ENCODE measurements around the gene IGHMBP2.
"Not testable (repeated sequence)": the region's sequence is repeated elsewhere in the genome, so short reads cannot be mapped to it uniquely, and the experiment has no call there.

IGHMBP2 gene

DNA sequence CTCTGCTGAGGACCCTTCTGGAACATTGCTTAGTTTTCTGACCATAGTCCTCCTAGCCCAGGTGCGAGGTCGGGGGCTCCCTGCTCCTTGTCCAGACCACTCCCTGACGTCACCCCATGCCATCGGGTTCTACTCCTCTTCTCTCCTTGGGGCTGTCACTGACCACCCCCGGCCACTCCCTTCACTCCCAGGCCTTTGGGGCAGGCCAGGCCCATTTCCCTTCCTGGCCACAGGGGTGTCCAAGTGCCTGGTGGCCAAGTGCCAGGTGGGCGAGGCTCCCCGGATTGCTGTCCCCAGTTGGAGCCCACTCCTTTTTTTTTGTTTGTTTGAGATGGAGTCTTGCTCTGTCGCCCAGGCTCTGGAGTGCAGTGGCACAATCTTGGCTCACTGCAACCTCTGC lies 57.6 kb downstream of the IGHMBP2 start:
- DNase-seq (ENCODE audit: low spot score), result no peak

DNA sequence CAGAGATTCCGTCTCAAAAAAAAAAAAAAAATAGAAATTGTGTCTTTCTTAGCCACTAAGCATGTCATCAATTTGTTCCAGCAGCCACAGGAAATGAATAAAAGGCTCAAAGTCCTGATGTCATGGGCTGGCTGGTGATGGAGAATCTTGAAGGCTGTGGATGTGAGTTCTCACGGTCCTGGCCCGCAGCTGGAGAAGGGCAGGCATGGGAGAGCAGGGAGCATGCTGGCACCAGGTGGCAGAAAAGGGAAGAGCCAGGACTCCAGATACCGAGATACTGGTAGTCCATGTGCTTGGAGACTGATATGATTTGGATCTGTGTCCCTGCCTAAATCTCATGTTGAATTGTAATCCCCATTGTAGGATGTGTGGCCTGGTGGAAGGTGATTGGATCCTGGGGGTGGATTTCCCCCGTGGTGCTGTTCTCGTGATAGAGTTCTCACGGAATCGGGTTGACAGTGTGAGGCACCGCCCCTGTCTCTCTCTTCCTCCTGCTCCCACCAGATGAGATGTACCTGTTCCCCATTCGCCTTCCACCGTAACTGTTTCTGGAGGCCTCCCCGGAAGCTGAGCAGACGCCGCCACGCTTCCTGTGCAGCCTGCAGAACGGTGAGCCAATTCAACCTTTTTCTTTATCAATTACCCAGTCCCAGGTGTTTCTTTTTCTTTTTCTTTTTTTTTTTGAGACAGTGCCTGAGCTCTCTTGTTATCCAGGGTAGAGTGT lies 59.0 kb downstream of the IGHMBP2 start:
- no peak for DNase-seq (ENCODE audit: low spot score)

DNA sequence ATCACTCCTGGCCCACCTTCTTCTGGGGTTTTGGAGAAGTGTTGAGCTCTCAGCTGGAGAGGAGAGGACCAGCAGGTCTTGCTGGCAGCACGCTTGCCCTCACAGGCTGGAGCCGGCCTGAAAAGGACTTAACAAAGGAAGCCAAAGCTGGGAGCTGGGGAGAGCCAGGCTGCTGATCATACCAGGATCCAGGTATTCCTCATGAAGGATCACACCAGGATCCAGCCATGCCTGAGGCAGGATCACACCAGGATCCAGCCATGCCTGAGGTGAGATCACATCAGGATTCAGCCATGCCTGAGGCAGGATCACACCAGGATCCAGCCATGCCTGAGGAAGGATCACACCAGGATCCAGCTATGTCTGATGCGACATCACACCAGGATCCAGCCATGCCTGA lies 60.1 kb downstream of the IGHMBP2 start:
- DNase-seq (ENCODE audit: low spot score), result no peak

DNA sequence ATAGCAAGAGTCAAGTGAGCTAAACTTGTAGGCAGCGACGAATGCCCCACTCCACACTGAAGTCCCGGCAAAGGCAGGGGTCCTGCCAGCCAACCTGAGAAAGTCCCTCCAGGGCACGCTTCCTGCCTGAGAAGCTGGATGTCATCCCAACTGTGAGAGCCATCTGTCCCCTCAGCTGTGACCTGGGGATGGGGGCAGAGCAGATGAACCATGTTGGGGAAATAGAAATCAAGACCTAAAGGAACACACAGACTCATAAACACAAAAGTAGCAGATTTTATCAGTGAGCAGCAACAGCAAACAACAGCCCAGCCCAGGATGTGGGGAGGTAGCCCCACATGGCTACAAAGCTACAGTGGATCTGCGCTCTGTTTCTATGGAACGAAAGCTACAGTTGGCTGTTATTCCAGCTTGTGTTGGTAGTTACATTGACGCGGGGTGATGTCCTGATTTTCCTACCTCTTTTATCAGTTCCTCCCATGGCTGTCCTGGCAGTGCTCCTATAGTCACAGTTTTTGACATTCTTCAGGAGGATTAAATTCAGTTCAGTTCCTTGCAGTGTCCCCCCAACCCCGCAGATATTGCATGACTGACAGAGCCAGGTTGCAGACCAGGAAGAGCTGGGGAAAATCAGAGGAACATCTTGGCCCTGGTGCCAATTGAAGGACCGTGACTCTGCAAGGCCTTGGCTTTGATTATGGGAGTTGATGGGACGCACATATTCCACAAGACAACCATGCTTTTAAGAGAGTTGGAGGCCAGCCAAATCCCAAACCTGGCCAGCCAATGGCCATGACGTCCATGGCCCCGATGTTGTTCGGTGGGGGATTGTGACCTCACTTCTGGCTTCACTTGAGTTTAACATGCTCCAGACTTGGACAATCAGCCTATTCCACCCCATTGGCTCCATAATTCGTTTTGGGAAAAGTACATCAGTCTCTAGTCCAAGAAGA lies 62.5 kb downstream of the IGHMBP2 start:
- no peak for DNase-seq (ENCODE audit: low spot score)

DNA sequence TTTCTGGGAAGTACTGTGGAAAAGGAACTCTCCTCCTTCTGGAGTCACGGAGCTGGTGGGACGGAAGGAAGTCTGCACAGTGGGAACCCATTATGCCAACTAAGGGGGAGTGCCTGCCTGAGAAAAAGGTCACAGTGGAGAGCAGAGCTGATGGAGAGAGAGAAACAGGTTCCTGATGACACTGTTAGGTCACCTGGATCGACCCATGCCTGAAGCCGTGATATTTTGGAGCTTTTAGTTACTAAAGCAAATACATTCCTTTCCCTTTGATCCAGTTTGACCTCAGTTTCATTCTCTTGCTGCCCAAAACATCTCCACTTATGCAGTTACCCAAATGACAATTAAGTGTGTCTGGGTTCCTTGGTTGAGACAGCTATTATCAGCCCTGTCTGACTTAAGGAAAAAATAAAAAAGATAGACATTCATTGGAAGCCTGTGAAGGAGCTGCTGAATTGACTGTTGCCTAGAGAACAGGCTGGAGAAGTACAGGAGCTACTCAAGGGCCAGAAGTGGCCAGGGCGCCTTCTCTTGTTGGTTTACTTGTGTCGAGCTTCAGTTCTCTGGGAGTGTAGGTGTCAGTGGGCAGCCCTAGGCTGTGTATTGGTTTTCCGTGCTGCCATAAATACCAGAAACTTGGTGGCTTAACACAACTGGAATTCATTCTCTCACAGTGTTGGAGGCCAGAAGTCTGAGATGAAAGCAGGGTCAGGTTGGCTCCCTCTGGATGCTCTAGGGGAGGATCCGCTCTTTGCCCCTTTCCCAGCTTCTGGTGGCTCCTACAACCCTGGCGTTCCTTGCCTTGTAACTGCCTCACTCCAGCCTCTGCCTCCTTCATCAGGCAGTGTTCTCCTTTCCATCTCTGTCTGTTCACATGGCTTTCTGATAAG lies 63.4 kb downstream of the IGHMBP2 start:
- DNase-seq (ENCODE audit: low spot score), result no peak

DNA sequence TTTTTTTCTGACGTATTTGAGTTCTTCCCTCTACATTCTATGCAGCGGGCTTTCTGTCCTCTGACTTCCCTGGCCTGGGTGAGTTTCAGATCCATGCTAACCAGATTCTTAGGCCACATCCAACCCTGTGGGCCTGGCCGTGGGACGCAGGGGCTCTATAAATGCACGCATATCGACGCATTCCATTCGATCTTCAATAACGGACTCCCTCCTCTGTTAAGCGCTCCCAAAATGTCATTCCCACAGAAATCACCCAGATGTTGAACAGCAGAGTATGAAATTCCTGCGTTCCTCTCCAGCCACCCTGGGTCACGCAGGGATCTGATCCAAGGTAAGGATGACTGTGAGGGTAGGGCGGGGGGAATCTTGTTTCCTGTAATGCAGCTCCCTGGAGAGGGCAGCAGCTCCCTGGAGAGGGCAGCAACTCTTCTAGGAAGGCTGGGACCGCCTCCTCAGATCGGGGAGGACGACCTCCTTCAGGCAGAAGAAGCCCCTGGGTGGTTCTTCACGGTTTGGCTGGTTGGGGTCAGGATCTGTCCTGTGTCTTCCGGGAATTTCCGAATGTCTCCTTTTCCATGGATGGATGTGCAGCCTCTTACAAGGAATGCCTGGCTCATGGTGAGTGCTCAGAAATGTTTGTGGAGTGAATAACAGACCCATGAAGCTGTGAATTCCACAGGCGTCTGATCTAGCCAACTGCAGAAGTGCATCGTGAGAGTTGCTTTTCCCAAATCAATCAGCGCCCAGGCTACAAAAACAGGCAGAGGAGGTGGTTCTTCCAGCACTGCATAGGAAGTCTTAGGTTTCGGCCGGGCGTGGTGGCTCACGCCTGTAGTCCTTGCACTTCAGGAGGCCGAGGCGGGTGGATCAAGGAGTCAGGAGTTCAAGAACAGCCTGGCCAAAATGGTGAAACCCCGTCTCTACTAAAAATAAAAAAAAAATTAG lies 64.9 kb downstream of the IGHMBP2 start:
- DNase-seq (ENCODE audit: low spot score), result no peak

DNA sequence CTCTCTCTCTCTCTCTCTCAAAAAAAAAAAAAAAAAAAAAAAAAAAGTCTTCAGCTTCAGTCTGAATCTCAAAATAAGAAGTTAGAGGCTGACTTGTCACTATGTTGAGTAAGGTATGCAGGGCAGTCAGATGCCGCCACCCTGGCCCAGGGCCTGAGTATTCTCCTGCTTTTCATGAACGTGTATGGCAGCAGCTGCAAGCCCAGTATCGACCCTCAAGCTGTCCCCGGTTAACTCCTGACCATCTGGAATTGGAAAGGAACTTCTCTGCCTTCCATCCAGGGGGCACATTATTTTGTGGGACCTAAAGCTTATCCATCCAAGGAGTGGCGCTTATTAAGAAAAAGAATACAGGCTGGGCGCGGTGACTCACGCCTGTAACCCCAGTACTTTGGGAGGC lies 65.7 kb downstream of the IGHMBP2 start:
- DNase-seq (ENCODE audit: low spot score), result no peak

DNA sequence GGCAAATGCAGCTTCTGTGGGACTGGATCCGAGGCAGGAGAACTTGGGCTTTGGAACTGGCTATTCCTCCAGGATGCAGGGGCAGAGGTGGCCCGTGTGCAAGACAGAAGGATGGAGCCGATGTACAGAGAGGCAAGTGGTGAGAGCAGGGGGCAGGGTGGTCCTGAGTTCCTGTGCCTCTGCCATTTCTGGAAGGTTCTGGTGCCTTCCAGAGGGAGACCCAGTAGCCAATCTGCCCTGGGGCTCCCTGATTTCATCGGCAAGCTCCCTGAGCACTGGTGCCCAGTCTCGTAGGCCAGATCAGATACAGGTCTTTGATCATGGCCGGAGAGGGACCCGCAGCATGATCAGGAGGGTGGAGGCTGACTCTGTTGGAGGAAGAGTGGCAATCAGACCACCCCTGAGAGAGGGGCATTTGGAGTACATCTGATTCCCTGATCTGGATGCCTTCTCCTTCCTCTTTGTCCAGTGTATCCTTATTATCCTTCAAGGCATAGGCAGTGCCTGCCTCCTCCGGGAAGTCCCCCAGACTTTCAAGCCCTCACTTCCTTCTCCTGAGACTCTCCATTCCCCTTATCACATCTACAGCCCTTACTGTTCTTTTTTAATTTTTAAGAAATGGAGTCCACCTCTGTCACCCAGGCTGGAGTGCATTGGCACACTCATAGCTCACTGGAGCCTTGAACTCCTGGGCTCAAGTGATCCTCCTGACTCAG lies 67.4 kb downstream of the IGHMBP2 start:
- DNase-seq (ENCODE audit: low spot score), result no peak

DNA sequence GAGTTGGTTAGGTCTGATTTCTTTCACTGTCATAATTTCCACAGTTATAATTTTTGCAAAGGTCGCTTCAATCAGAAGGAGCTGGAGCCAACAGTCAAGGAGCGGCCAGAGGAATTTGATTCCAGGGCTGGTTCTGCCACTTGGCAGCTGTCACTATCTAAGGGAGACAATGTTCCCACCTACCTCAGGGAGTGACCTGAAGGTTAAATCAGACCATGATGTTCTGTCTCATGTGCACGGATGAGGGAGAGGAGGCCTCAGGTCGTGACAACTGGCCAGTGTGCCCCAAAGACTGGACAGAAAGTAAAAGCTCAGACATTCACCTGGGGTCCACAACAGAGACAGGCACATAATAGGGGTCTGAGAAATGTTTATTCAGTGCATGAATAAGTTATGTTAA lies 69.5 kb downstream of the IGHMBP2 start:
- no peak for DNase-seq (ENCODE audit: low spot score)

DNA sequence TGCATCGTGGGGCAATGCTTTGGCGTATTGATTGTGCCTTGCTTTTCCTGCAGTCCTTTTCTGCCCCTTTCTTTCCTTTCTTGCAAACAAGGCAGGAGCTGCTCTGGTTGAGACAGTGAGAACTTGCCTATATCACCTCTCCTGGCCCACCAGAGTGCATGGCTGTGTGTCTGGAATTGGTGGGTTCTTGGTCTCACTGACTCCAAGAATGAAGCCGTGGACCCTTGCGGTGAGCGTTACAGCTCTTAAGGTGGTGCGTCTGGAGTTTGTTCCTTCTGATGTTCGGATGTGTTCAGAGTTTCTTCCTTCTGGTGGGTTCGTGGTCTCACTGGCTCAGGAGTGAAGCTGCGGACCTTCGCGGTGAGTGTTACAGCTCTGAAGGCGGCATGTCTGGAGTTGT lies 70.0 kb downstream of the IGHMBP2 start:
- DNase-seq (ENCODE audit: low spot score), result not testable (repeated sequence)

DNA sequence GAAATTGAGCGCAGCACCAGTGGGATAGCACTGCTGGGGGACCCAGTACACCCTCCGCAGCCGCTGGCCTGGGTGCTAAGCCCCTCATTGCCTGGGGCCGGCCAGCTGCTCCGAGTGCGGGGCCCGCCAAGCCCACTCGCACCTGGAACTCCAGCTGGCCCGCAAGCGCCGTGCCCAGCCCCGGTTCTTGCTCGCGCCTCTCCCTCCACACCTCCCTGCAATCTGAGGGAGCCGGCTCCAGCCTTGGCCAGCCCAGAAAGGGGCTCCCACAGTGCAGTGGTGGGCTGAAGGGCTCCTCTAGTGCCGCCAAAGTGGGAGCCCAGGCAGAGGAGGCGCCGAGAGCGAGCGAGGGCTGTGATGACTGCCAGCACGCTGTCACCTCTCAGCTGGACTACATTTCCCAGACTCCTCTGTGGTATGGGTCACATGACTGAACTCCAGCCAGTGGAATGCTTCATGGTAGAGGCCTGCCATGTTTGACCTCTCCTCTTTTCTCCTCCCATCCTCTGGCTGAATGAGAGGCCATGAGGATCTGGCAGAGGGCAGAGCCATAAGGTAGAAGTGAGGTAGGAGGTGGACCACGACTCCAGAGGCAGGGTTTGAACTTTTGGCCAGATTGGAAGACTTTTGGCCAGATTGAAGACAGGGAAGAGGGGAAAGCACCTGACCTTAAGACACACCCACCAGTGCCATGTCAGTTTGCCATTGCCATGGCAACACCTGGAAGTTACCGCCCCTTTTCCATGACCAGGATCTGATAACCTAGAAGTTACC lies 70.9 kb downstream of the IGHMBP2 start:
- no peak for DNase-seq (ENCODE audit: low spot score)

DNA sequence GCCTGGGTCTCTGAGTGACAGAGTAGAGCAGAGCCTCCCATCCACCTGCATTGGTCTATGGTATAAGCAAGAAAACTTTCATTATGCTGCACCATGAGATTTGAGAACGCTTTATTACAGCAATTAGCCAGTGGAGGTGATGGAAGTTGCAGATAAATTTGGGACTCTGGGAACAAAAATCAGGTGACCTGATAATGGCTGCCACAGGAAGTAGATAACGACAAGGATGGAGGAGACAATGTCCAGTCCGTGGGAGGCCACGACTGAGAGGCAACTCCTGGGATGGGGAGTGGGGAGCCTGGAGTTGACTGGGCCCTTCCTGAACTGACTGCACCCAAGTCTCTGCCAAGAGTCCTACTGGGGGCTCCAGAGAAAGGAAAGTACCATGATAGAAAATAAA lies 72.4 kb downstream of the IGHMBP2 start:
- no peak for DNase-seq (ENCODE audit: low spot score)

DNA sequence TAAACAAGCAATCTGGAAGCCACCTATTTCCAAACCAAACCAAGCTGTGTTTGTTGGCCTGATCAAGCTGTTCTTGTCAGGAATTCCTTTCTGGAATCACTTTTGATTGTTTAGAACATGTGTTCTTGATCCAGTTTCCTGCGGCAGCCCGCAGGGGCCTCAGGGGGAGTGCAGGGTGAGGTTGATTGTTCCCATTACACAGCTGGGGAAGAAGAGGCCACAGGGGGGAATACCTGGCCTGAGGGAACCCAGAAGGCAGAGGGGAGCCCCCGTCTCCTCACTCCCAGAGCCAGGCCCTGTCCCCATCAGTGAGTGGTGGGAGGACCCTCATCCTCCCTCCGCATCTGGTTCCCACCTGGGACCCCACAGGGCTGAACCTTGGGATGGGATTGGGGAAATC lies 72.9 kb downstream of the IGHMBP2 start:
- DNase-seq (ENCODE audit: low spot score), result no peak

DNA sequence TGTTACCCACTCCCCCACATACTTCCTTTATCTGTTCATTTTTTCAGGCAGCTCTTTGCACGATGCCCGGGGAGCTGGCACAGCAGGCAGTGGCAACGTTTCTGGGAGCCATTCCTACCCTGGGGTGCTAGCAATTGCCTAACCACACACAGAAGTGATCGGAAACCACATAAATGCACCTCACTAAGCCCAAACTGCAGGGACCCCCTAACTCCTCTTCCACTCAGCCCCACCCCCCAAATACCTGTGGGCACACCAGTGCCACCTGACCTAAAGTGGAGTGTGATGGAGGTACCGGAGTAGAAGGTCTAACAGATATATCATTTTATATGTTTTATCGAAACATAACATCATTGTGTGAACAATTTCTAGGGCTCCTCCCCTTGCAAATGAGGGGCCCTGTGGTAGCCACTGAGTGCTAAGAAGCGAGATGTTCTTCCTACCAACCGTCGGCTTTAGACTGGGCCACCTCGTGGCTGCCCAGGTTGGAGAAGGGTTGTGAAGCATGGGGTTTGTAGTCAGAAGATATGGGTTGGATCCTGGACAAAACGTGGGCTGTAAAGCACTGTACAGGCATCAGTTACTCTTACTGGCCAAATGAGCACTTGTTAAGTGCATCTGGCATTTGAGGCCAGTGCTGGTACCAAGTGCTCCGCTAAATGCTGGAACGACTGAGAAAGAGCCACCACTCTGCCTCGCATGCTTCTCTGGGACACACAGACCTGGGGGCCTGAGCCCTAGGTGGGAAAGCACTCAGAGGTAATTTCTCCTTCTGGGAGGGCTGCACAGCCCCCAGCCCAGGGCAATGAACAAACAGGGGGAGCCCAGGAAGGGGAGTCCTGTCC lies 74.3 kb downstream of the IGHMBP2 start:
- no peak for DNase-seq (ENCODE audit: low spot score)

DNA sequence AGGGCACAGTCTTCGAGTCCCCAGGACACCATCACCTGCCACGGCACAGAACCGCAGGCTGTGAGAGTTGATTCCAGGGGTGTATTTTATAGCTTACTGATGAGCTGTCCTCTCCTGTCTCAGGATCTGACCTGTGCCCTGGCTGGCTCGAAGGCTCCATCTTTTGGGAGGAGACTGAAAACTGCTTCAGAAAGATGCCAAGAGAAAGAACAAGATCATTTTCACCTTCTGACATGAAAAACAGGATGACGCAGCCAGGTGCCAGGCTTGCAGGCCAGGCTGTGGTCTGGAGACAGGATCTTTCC lies 74.9 kb downstream of the IGHMBP2 start:
- DNase-seq (ENCODE audit: low spot score), result no peak

DNA sequence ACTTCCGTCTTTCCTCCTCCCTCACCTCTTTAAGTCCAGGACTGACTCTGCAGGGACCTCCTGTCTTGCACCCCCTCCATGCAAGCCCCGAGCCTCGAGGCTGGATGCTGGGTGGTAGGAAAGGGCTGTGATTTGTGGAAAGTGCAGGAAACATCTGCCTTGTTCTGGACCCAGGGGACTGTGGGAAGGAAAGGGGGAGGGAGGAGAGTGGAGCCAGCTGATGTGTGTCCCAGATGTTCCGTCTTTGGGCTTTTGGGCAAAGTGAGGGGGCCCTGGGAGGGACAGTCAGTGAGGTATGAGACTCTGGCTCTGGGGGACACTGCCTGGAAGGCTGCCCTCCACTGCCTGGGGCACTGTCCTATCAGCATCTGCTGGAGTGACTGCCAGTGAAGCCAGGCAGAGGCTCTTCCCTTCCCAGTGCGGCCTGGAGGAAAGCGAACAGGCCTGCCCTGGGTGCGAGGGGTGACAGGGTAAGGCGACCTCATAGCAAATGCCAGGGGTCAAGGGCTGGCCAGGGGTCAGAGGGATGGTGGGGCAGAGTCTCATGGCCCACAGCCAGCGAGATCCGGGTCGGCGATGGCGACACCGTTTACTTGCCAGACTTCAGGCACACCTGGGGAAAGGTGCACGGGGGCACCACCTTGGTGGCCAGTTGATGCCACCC lies 75.4 kb downstream of the IGHMBP2 start:
- DNase-seq (ENCODE audit: low spot score), result no peak

DNA sequence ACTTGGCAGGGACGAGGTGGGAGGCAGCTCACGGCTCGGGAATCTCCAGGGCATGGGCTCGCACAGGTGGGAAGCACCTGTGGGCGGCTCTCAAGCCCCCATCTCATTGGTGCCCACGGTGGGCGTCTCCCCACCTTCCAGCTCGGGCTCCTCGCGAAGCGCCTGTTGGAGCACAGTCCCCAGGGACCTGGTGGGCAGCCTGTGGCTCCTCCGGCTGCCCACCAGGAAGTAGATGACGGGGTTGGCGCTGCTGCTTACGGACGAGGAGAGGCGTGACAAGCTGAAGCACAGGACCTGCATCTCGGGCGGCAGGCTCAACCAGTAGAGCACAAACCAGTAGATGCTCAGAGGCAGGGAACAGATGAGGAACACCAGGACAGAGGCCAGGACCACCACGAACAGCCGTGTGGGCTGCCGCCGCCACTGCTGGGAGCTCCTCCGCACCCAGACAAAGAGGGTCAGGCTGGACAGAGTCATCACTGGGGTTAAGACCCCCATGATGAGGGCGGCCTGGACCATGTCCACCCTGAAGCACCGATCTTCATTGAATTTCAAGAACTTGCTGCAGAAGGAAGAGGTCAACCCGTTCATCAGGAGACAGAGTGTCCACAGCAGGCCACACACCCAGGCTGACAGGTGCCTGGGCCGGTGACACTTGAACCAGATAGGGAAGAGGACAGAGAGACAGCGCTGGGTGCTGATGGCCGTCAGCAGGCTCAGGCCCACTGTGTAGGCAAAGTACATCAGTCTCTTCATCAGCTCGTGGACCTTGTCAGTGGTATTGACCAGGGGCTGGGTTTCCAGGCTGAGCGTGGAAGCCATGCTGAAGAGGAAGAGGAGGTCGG lies 76.5 kb downstream of the IGHMBP2 start:
- no peak for DNase-seq (ENCODE audit: low spot score)

DNA sequence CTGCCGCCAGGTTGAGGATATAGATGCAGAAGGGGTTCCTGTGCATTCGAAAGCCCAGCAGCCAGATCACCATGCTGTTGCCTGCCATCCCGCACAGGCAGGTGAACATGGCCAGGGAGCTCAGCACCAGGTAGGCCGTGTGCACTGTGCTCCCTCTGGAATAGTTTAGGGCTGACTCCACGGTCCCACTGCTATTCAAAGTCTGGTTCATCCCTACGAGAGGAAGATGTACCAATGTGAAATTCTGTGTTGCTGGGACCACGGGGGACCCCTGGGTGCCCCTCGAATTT lies 77.0 kb downstream of the IGHMBP2 start, which contains the start of gene MRGPRD:
MRGPRD (minus strand) TSS at position 211 of the 290 bp plus-strand sequence; CDS start at position 211, 0 bp downstream.
- no peak for DNase-seq (ENCODE audit: low spot score)

All from globus pallidus (tissue), 1 donor.